Stimulated activated memory B cell treated with anti-CD40 and anti-IgM and Interleukin-4, amounts not matched to agents 10 μg/mL and 1 μg/mL and 100 μg/mL, for 72 hours (primary cell): ENCODE measurements around the gene TTLL13.
"Not testable (repeated sequence)": the region's sequence is repeated elsewhere in the genome, so short reads cannot be mapped to it uniquely, and the experiment has no call there.

Experiments used
- ATAC-seq: fragments of 150-1000 bp; cut with Tn5 transposase; 2 replicates; pipeline ENCODE4 v1.10.0; 2021
- H3K27ac Mint-ChIP-seq: one replicate; pipeline ENCODE4 v1.8.0; 2022; ENCODE audit warnings: mild to moderate bottlenecking, mixed read lengths
- H3K27me3 Mint-ChIP-seq: one replicate; pipeline ENCODE4 v1.8.0; 2022; ENCODE audit warnings: mixed read lengths
- H3K36me3 Mint-ChIP-seq: one replicate; pipeline ENCODE4 v1.8.0; 2022; ENCODE audit warnings: mixed read lengths
- H3K4me1 Mint-ChIP-seq: one replicate; pipeline ENCODE4 v1.8.0; 2022; ENCODE audit warnings: mixed read lengths
- H3K4me3 Mint-ChIP-seq: one replicate; pipeline ENCODE4 v1.8.0; 2022; ENCODE audit warnings: mild to moderate bottlenecking, moderate library complexity, mixed read lengths
- H3K9me3 Mint-ChIP-seq: one replicate; pipeline ENCODE4 v1.8.0; 2022; ENCODE audit warnings: mixed read lengths

TTLL13 gene

DNA sequence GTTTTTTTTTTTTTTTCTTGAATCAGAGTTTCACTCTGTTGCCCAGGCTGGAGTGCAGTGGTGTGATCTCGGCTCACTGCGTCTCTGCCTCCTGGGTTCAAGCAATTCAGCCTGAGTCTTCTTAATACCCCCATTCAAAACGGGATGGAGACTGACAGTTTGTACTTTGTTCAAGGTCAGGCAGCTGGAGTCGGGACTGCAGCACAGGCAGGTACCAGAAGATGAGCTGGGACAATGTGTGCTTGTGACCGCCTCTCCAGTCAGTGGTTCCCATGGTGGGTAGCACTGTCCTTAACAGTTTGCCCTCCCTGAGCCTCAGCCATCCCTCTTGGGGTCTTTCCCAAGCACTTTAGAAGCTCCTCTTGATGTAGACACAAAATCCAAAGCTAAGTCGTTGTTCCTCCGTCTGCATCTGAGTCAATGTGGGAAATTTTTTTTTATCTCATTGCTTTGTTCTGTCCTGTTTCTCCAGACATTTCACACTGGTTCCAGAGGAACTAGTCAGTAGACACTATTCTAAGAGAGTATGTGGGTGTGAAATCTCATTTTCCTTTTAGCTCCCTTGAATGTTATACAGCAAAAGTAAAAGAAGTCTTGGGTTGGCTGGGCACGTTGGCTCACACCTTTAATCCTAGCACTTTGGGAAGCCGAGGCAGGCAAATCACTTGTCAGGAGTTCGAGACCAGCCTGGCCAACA is 5.3 kb upstream of the TTLL13 start:
- H3K27ac Mint-ChIP-seq, result no peak overlapping the region
- H3K36me3 Mint-ChIP-seq, result peaks cover 12% of the 10 kb centered on the region
- no peaks in the 10 kb centered on the region for H3K27me3 Mint-ChIP-seq
- no peak for ATAC-seq
- peaks cover 5% of the 10 kb centered on the region for H3K4me1 Mint-ChIP-seq
- H3K4me3 Mint-ChIP-seq, result no peak overlapping the region
- no peaks in the 10 kb centered on the region for H3K9me3 Mint-ChIP-seq

DNA sequence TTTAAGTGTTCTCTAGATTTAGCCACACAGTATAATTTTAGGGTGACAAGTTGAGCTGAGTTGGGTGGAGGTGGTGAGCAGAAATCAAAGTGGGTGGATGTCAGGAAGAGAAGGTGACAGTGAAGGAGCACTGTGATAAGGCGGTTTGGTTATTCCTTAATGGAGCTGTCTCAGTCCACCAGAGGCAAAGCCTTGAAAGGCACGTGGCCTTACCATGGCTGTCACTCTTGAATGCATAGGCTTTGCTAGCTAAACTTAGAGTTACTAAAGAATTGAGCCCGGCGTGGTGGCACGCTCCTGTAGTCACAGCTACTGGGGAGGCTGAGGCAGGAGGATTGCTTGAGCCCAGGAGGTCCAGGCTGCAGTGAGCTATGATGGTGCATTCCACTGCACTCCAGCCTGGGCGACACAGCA is 560 bp upstream of the TTLL13 start:
- ATAC-seq, result no peak
- no peaks in the 10 kb centered on the region for H3K27me3 Mint-ChIP-seq
- no peaks in the 10 kb centered on the region for H3K36me3 Mint-ChIP-seq
- peaks cover 18% of the 10 kb centered on the region for H3K4me1 Mint-ChIP-seq
- H3K9me3 Mint-ChIP-seq, result no peaks in the 10 kb centered on the region
- peak overlapping the region; percentile 67 for H3K27ac Mint-ChIP-seq
- peak overlapping the region; percentile 76 for H3K4me3 Mint-ChIP-seq

DNA sequence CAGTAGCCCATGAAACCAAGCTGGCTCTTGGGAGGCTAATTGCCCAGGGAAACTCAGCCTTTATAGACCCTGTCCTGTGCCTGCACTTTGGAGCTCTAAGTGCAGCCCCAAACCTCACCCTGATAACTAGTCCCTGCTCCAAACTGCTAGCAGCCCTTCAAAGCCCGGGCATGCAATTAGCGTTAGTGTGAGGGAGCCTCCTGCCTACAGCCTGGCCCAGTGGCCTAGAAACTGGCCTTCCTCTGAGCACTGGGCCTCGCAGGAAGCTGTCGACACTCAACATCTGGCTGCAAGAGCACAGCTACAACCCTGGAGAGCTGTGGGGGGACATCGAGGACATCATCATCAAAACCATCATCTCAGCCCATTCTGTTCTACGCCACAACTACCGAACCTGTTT is 8.4 kb downstream of the TTLL13 start:
- H3K4me1 Mint-ChIP-seq, result no peaks in the 10 kb centered on the region
- no peak overlapping the region for H3K4me3 Mint-ChIP-seq
- H3K27me3 Mint-ChIP-seq, result peaks cover 12% of the 10 kb centered on the region
- peaks cover 8% of the 10 kb centered on the region for H3K36me3 Mint-ChIP-seq
- no peak overlapping the region for H3K27ac Mint-ChIP-seq
- ATAC-seq, result no peak
- H3K9me3 Mint-ChIP-seq, result no peaks in the 10 kb centered on the region

GRCh38 chr15:90259524-90259923 is 10.2 kb downstream of the TTLL13 start:
- Mint-ChIP-seq H3K9me3 (no peaks in the 10 kb centered on the region), H3K36me3 (peaks cover 9% of the 10 kb centered on the region), H3K27me3 (peaks cover 12% of the 10 kb centered on the region), H3K27ac (no peak overlapping the region), H3K4me1 (peaks cover 11% of the 10 kb centered on the region), H3K4me3 (no peak overlapping the region)
- no peak for ATAC-seq

GRCh38 chr15:90260731-90261130 is 11.4 kb downstream of the TTLL13 start:
- ATAC-seq, result not testable (repeated sequence)

DNA sequence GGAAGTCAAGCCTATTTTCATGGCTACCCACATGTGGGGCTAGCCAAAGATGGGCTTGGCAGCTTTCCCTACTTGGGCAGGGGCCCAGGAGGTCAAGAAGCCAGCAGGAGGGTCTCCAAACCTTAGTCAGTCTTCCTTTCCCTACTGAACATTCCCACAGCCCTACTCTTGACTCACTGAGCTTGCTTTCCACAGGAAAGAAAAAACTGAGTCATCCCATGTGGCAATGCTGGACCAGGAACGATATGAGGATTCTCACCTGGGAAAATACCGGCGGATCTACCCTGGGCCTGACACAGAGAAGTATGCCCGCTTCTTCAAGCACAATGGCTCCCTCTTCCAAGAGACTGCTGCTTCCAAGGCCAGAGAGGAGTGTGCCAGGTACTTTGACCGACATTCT is 12.5 kb downstream of the TTLL13 start:
- Mint-ChIP-seq H3K9me3 (no peaks in the 10 kb centered on the region), H3K27ac (no peak overlapping the region), H3K27me3 (peaks cover 1% of the 10 kb centered on the region), H3K36me3 (peaks cover 9% of the 10 kb centered on the region), H3K4me1 (peaks cover 24% of the 10 kb centered on the region), H3K4me3 (no peak overlapping the region)
- ATAC-seq, result no peak

More at GRCh38 chr15:90260731-90261130, 11.4 kb downstream of the TTLL13 start:
- not testable (repeated sequence) for H3K36me3 Mint-ChIP-seq, H3K9me3 Mint-ChIP-seq, H3K27ac Mint-ChIP-seq, H3K4me3 Mint-ChIP-seq
- Mint-ChIP-seq H3K4me1 (peaks cover 17% of the 10 kb centered on the region), H3K27me3 (peaks cover 12% of the 10 kb centered on the region)

- Mint-ChIP-seq H3K27ac (no peak overlapping the region), H3K27me3 (no peaks in the 10 kb centered on the region), H3K36me3 (peaks cover 9% of the 10 kb centered on the region), H3K4me1 (peaks cover 30% of the 10 kb centered on the region), H3K9me3 (no peaks in the 10 kb centered on the region), H3K4me3 (no peak overlapping the region)
- ATAC-seq, result no peak
Observed at GRCh38 chr15:90262426-90262825, 13.1 kb downstream of the TTLL13 start.

GRCh38 chr15:90264671-90265070 is 15.3 kb downstream of the TTLL13 start:
- no peak for ATAC-seq
- H3K4me3 Mint-ChIP-seq, result peak overlapping the region; percentile 93
- no peaks in the 10 kb centered on the region for H3K9me3 Mint-ChIP-seq
- H3K27me3 Mint-ChIP-seq, result no peaks in the 10 kb centered on the region
- peaks cover 23% of the 10 kb centered on the region for H3K36me3 Mint-ChIP-seq
- peak overlapping the region; percentile 93 for H3K27ac Mint-ChIP-seq
- H3K4me1 Mint-ChIP-seq, result peaks cover 49% of the 10 kb centered on the region

DNA sequence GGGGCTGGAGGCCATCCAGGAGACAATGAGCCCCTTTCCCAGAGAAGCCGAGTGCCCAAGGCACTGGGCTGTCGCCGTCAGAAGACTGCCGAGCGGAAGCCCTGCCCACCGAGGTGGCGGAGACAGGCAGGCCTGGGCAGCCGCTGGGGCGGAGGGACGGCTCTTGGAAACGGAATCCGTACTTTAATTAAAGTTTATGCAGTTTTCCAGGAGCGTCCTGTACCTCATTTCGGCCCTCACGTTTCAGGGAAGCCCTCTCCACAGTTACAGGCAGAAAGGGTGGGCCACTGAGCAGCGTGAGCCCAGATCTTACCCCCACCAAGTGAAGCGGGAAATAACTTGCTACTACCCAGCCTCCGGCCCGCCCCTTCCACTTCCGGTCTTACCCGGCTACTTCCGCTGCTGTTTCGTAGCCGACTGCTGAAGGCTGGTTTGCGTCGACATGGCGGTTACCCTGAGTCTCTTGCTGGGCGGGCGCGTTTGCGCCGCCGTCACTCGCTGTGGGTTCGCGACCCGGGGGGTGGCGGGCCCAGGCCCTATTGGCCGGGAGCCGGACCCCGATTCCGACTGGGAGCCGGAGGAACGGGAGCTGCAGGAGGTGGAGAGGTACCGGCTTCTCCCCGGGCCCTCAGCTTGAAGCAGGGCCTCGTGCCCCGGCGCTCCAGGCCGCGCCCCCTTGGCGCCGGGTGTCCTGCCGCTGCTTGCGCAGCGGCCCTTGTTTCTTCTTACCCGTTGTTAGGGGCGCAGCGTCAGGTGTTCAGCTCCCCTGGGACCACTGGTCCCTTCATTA is 16.1 kb downstream of the TTLL13 start, which contains the start of gene NGRN:
Gene NGRN (plus strand): TSS at position 402 of the 790 bp plus-strand sequence. CDS start 41 bp downstream, at position 443.
- peak within 1 kb of the TSS; percentile 93 for H3K27ac Mint-ChIP-seq
- peaks cover 57% of the 10 kb centered on the region for H3K4me1 Mint-ChIP-seq

DNA sequence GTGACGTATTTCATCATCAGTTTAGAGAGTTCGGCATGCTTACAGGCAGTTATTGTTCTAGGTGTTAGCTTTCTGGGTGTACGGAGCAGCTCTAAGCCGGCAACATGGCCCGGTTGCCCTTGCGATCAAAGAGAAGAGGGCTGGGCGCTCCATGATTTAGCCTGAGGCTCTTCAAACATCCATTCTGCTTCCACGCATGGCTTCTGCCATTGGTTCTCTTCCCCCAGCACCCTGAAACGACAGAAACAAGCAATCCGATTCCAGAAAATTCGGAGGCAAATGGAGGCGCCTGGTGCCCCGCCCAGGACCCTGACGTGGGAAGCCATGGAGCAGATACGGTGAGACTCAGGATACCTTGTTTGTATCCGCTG is 16.7 kb downstream of the TTLL13 start:
- H3K4me1 Mint-ChIP-seq, result peaks cover 59% of the 10 kb centered on the region
- peak overlapping the region; percentile 93 for H3K4me3 Mint-ChIP-seq
- peaks cover 33% of the 10 kb centered on the region for H3K36me3 Mint-ChIP-seq
- peak; percentile 39 for ATAC-seq
- H3K27me3 Mint-ChIP-seq, result no peaks in the 10 kb centered on the region
- no peaks in the 10 kb centered on the region for H3K9me3 Mint-ChIP-seq
- H3K27ac Mint-ChIP-seq, result peak overlapping the region; percentile 93

More for the DNA sequence above, 16.1 kb downstream of the TTLL13 start, which contains the start of gene NGRN:
- Mint-ChIP-seq H3K36me3 (peaks cover 31% of the 10 kb centered on the region), H3K27me3 (no peaks in the 10 kb centered on the region), H3K9me3 (no peaks in the 10 kb centered on the region), H3K4me3 (peak within 1 kb of the TSS; percentile 93)
- ATAC-seq, result peak; percentile 97

- Mint-ChIP-seq H3K27ac (peak overlapping the region; percentile 93), H3K9me3 (no peaks in the 10 kb centered on the region), H3K4me1 (peaks cover 63% of the 10 kb centered on the region), H3K36me3 (peaks cover 37% of the 10 kb centered on the region), H3K27me3 (no peaks in the 10 kb centered on the region), H3K4me3 (peak overlapping the region; percentile 93)
- no peak for ATAC-seq
Observed at GRCh38 chr15:90266485-90266884, 17.1 kb downstream of the TTLL13 start.

DNA sequence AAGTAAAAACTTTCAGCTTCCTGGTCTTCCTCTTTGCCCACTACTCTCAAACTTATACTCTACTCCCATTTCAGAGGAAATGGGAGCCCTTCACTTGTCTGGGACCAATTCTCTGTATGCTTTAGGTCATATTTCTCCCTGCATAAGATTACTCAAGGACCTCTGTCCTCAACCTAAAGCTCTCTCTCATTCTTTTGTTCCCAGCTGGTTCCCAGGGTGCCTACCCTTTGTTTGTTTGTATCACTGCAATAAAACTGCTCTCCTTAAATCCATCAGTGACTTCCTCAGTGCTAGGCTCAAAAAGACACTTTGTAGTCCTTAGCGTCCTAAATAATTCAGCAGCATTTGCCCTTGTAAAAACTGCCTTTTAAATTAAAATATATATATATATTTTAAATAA is 19.1 kb downstream of the TTLL13 start:
- ATAC-seq, result no peak
- Mint-ChIP-seq H3K36me3 (peaks cover 40% of the 10 kb centered on the region), H3K4me3 (peak overlapping the region; percentile 46), H3K9me3 (no peaks in the 10 kb centered on the region), H3K27ac (peak overlapping the region; percentile 4), H3K4me1 (peaks cover 77% of the 10 kb centered on the region), H3K27me3 (no peaks in the 10 kb centered on the region)

DNA sequence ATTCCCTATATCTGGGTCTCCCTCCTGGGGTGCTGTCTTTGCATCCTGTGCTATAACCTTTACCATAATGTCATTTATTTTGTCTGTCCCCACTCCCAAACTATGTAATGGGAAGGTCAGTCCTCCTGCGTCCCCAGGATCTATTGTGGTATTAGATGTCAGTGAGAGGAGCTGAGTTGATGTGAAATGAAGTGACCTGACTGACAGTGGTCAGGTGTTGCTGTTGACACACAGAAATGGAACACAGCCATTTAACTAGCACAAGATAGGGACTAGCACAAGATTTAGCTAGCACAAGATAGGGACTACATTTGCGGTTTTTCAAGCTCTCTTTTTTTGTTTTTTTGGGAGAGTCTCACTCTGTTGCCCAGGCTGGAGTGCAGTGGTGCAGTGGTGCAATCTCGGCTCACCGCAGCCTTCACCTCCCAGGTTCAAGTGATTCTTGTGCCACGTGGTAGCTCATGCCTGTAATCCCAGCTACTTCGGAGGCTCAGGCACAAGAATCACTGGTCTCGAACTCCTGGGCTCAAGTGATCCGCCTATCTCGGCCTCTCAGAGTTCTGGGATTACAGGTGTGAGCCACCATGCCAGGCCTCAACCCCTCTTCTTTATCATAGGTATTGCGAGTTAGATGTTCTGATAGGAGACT is 21.3 kb downstream of the TTLL13 start:
- no peaks in the 10 kb centered on the region for H3K27me3 Mint-ChIP-seq
- ATAC-seq, result no peak
- peaks cover 65% of the 10 kb centered on the region for H3K4me1 Mint-ChIP-seq
- H3K36me3 Mint-ChIP-seq, result peaks cover 53% of the 10 kb centered on the region
- H3K27ac Mint-ChIP-seq, result peak overlapping the region; percentile 59
- no peak overlapping the region for H3K4me3 Mint-ChIP-seq
- H3K9me3 Mint-ChIP-seq, result peaks cover 2% of the 10 kb centered on the region

DNA sequence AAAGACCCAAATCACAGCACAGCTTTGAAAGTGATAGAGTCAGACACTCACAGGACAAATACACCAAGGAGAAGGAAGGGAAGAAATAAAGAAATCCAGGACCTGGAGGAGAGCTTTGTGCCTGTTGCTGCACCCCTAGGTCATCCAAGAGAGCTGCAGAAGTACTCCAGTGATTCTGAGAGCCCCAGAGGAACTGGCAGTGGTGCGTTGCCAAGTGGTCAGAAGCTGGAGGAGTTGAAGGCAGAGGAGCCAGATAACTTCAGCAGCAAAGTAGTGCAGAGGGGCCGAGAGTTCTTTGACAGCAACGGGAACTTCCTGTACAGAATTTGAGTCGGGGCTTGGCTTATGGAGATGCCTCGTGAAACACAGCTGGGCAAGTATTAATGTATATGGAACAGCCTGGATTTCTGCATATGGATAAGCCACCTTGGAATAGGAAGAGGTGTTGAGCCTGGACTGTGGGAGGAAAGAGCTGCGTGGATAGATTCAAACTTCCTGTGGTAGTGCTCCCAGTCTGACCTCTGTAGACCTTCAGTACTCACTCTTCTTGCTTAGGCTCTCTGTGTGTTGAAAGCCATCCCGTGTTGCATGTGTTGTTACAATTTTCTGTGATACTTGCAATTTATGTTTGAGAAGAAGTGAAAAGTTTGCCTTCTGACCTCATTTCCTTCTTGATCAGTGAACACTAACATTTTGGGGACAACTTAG is 22.3 kb downstream of the TTLL13 start:
- H3K36me3 Mint-ChIP-seq, result peaks cover 58% of the 10 kb centered on the region
- H3K4me3 Mint-ChIP-seq, result no peak overlapping the region
- peaks cover 2% of the 10 kb centered on the region for H3K9me3 Mint-ChIP-seq
- peak overlapping the region; percentile 6 for H3K27ac Mint-ChIP-seq
- H3K4me1 Mint-ChIP-seq, result peaks cover 60% of the 10 kb centered on the region
- no peaks in the 10 kb centered on the region for H3K27me3 Mint-ChIP-seq
- no peak for ATAC-seq

DNA sequence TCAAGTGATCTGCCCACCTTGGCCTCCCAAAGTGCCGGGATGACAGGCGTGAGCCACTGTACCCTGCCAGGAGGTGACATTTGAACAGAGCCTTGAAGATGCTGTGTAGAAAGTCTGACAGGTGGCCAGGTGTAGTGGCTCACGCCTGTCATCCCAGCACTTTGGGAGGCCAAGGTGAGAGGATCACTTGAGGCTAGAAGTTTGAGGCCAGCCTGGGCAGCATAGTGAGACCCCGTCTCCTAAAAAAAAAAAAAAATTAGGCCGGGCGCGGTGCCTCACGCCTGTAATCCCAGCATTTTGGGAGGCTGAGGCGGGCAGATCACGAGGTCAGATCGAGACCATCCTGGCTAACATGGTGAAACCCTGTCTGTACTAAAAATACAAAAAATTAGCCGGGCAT is 29.1 kb downstream of the TTLL13 start:
- H3K27ac Mint-ChIP-seq, H3K4me1 Mint-ChIP-seq, H3K4me3 Mint-ChIP-seq, H3K9me3 Mint-ChIP-seq, ATAC-seq, H3K27me3 Mint-ChIP-seq: not testable (repeated sequence)
- peaks cover 18% of the 10 kb centered on the region for H3K36me3 Mint-ChIP-seq
